Neuronal stem cell (in vitro differentiated cells): ENCODE measurements around the gene SPOCK3.
"Not testable (repeated sequence)": the region's sequence is repeated elsewhere in the genome, so short reads cannot be mapped to it uniquely, and the experiment has no call there.

ENCODE experiments used
- DNase-seq: peaks from one replicate; pipeline ENCODE4 v3.0.0-alpha.2; 2013; ENCODE audit warnings: low spot score
- H2AFZ ChIP-seq: one replicate; pipeline ENCODE4 v1.6.1; 2013; ENCODE audit warnings: mild to moderate bottlenecking, low read length, inconsistent platforms
- H2AK5ac ChIP-seq: 2 replicates; pipeline ENCODE4 v1.6.1; 2013; ENCODE audit warnings: low read depth, mild to moderate bottlenecking, inconsistent platforms, low read length, moderate library complexity, mixed read lengths
- H2BK120ac ChIP-seq: 2 replicates; pipeline ENCODE4 v1.6.1; 2013; ENCODE audit warnings: low read depth, mild to moderate bottlenecking, inconsistent platforms, low read length, moderate library complexity, mixed read lengths
- H2BK12ac ChIP-seq: one replicate; pipeline ENCODE4 v1.6.1; 2013; ENCODE audit warnings: low read length, inconsistent platforms
- H2BK15ac ChIP-seq: 2 replicates; pipeline ENCODE4 v1.6.1; 2013; ENCODE audit warnings: mild to moderate bottlenecking, low read length, inconsistent platforms, mixed read lengths
- H2BK5ac ChIP-seq: one replicate; pipeline ENCODE4 v1.6.1; 2013; ENCODE audit warnings: inconsistent platforms, mild to moderate bottlenecking, low read length, moderate library complexity
- H3K14ac ChIP-seq: one replicate; pipeline ENCODE4 v1.6.1; 2013; ENCODE audit warnings: low read length, inconsistent platforms
- H3K18ac ChIP-seq: 2 replicates; pipeline ENCODE4 v1.6.1; 2013; ENCODE audit warnings: low read length, inconsistent platforms
- H3K23ac ChIP-seq: 2 replicates; pipeline ENCODE4 v1.6.1; 2013; ENCODE audit warnings: low read depth, mild to moderate bottlenecking, mixed read lengths, low read length, inconsistent platforms; ENCODE audit not compliant: poor library complexity
- H3K27ac ChIP-seq: replicated peaks from 3 replicates; pipeline ENCODE4 v1.5.1; 2013; ENCODE audit warnings: low read length, inconsistent platforms
- H3K27me3 ChIP-seq, 3 experiments: 2 replicates each; pipeline ENCODE4 v1.6.1; 2013; ENCODE audit warnings: low read length in 3 of 3, mild to moderate bottlenecking in 2 of 3, inconsistent platforms in 1 of 3, low read depth in 1 of 3, mixed read lengths in 1 of 3, moderate library complexity in 1 of 3; ENCODE audit not compliant: control insufficient read depth in 3 of 3, insufficient read depth in 3 of 3
- H3K36me3 ChIP-seq, 2 donors: replicated peaks in 1 of 2; 2 replicates each; pipeline ENCODE4 v1.6.1; 2013; ENCODE audit warnings: low read length in 2 of 2; ENCODE audit not compliant: control insufficient read depth in 2 of 2, insufficient read depth in 2 of 2
- H3K4ac ChIP-seq: 2 replicates; pipeline ENCODE4 v1.6.1; 2013; ENCODE audit warnings: inconsistent platforms, mild to moderate bottlenecking, low read length, moderate library complexity
- H3K4me1 ChIP-seq, 2 donors: 1 replicate in 1 of 2; 2 replicates in 1 of 2; pipeline ENCODE4 v1.6.1; 2013; ENCODE audit warnings: low read length in 2 of 2, low read depth in 1 of 2; ENCODE audit not compliant: control insufficient read depth in 2 of 2, insufficient read depth in 1 of 2
- H3K4me2 ChIP-seq: one replicate; pipeline ENCODE4 v1.6.1; 2013; ENCODE audit warnings: mild to moderate bottlenecking, low read length, inconsistent platforms; ENCODE audit not compliant: insufficient read depth, poor library complexity, severe bottlenecking
- H3K4me3 ChIP-seq, 2 donors: 2 replicates each; pipeline ENCODE4 v1.5.1; 2013; ENCODE audit warnings: low read length in 2 of 2, mild to moderate bottlenecking in 2 of 2, inconsistent platforms in 1 of 2, moderate library complexity in 1 of 2
- H3K79me1 ChIP-seq: one replicate; pipeline ENCODE4 v1.6.1; 2013; ENCODE audit warnings: low read depth, mild to moderate bottlenecking, inconsistent platforms, low read length, moderate library complexity
- H3K9ac ChIP-seq: one replicate; pipeline ENCODE4 v1.6.1; 2013; ENCODE audit warnings: mild to moderate bottlenecking, low read depth, low read length, inconsistent platforms; ENCODE audit not compliant: poor library complexity
- H3K9me3 ChIP-seq, 2 donors: replicated peaks in 1 of 2; 2 replicates each; pipeline versions ENCODE3 to v1.6.1; 2013; ENCODE audit warnings: low read length in 2 of 2, mild to moderate bottlenecking in 2 of 2, inconsistent platforms in 1 of 2, low read depth in 1 of 2, mixed read lengths in 1 of 2, moderate library complexity in 1 of 2; ENCODE audit not compliant: control insufficient read depth in 2 of 2, insufficient read depth in 1 of 2
- H4K8ac ChIP-seq: one replicate; pipeline ENCODE4 v1.6.1; 2013; ENCODE audit warnings: low read depth, mild to moderate bottlenecking, inconsistent platforms, low read length, moderate library complexity
- H4K91ac ChIP-seq: one replicate; pipeline ENCODE4 v1.6.1; 2013; ENCODE audit warnings: low read length, low read depth, mild to moderate bottlenecking, inconsistent platforms; ENCODE audit not compliant: poor library complexity
- WGBS, 2 donors: extraction: QIAGEN DNeasy Blood & Tissue Kit; methylation state at CpG; one replicate each; pipeline ENCODE4 v1.1.7; 2013; ENCODE audit warnings: missing lambda C conversion rate in 2 of 2, mixed read lengths in 1 of 2; ENCODE audit not compliant: insufficient read length in 2 of 2, insufficient replicate concordance in 1 of 2; ENCODE audit errors: extremely low coverage in 2 of 2; 5-methylcytosine and 5-hydroxymethylcytosine counted together

The SPOCK3 gene

GRCh38 chr4:166977596-166977995, 256.7 kb downstream of the SPOCK3 start:
- Histone ChIP-seq H3K23ac (no peak overlapping the region), H2AK5ac (no peak overlapping the region), H3K4ac (no peak overlapping the region)

GRCh38 chr4:166972071-166972470, 262.2 kb downstream of the SPOCK3 start:
- DNase-seq: no peak
- no peak overlapping the region for H3K18ac ChIP-seq
- no peaks in the 10 kb centered on the region for H3K9me3 ChIP-seq
- no peak overlapping the region for H3K23ac ChIP-seq
- no peak overlapping the region for H2BK12ac ChIP-seq
- no peaks in the 10 kb centered on the region for H3K27me3 ChIP-seq
- H3K4me2 ChIP-seq: no peak overlapping the region
- H2AFZ ChIP-seq: no peak overlapping the region
- H2BK120ac ChIP-seq: no peak overlapping the region
- no peaks in the 10 kb centered on the region for H3K36me3 ChIP-seq
- no peak overlapping the region for H3K9ac ChIP-seq
- no peak overlapping the region for H2BK5ac ChIP-seq
- H3K4ac ChIP-seq: no peak overlapping the region
- no peaks in the 10 kb centered on the region for H3K4me1 ChIP-seq
- no peak overlapping the region for H3K4me3 ChIP-seq
- WGBS, 2 donors: no CpG with 5 or more reads among the region's 2 CpGs
- no peak overlapping the region for H3K27ac ChIP-seq
- no peak overlapping the region for H2AK5ac ChIP-seq
- H2BK15ac ChIP-seq: no peak overlapping the region
- no peaks in the 10 kb centered on the region for H3K79me1 ChIP-seq
- no peak overlapping the region for H4K8ac ChIP-seq
- no peak overlapping the region for H3K14ac ChIP-seq
- no peak overlapping the region for H4K91ac ChIP-seq

More at GRCh38 chr4:166977596-166977995, 256.7 kb downstream of the SPOCK3 start:
- Histone ChIP-seq H3K14ac (no peak overlapping the region), H2AFZ (no peak overlapping the region), H3K9ac (no peak overlapping the region), H3K4me2 (no peak overlapping the region), H3K27ac (no peak overlapping the region), H2BK12ac (no peak overlapping the region), H2BK15ac (no peak overlapping the region), H3K4me1 (no peaks in the 10 kb centered on the region), H4K8ac (no peak overlapping the region), H3K9me3 (peaks cover 0 to 4% of the 10 kb centered on the region in 2 donors), H4K91ac (no peak overlapping the region), H3K18ac (no peak overlapping the region), H3K4me3 (no peak overlapping the region), H2BK120ac (no peak overlapping the region), H3K36me3 (no peaks in the 10 kb centered on the region), H3K79me1 (no peaks in the 10 kb centered on the region), H2BK5ac (no peak overlapping the region), H3K27me3 (no peaks in the 10 kb centered on the region)
- no peak for DNase-seq

GRCh38 chr4:166968219-166968618, 266.1 kb downstream of the SPOCK3 start:
- H3K14ac ChIP-seq, H2BK12ac ChIP-seq, H3K4me1 ChIP-seq, DNase-seq, H3K9ac ChIP-seq, H3K18ac ChIP-seq, H3K36me3 ChIP-seq, H3K9me3 ChIP-seq, H3K4me2 ChIP-seq, H3K23ac ChIP-seq, H2AFZ ChIP-seq, H4K8ac ChIP-seq, H2AK5ac ChIP-seq, H2BK120ac ChIP-seq, H2BK15ac ChIP-seq, H3K27me3 ChIP-seq, H3K79me1 ChIP-seq, H3K27ac ChIP-seq, H4K91ac ChIP-seq, H2BK5ac ChIP-seq, H3K4me3 ChIP-seq, H3K4ac ChIP-seq: not testable (repeated sequence)
- WGBS, 2 donors: no CpG with 5 or more reads among the region's 1 CpG

- no peak overlapping the region for H3K27ac ChIP-seq
These were observed 268.7 kb downstream of the SPOCK3 start for GRCh38 chr4:166965562-166965961.

More at GRCh38 chr4:166965562-166965961, 268.7 kb downstream of the SPOCK3 start:
- Histone ChIP-seq H3K9me3 (no peaks in the 10 kb centered on the region), H4K91ac (no peak overlapping the region), H3K27me3 (no peaks in the 10 kb centered on the region), H3K4me3 (no peak overlapping the region), H3K79me1 (no peaks in the 10 kb centered on the region), H3K36me3 (no peaks in the 10 kb centered on the region), H3K23ac (no peak overlapping the region), H2BK5ac (no peak overlapping the region), H2BK15ac (no peak overlapping the region), H4K8ac (no peak overlapping the region), H2AK5ac (no peak overlapping the region), H3K4me1 (no peaks in the 10 kb centered on the region), H3K4ac (no peak overlapping the region), H2BK12ac (no peak overlapping the region), H3K18ac (no peak overlapping the region), H2AFZ (no peak overlapping the region), H3K4me2 (no peak overlapping the region), H2BK120ac (no peak overlapping the region), H3K14ac (no peak overlapping the region), H3K9ac (no peak overlapping the region)
- DNase-seq: no peak
- WGBS, 2 donors: no CpG with 5 or more reads among the region's 2 CpGs
